HUDEP-2 (cell line): ENCODE results near the gene FBXL22.

Experiments used
- DNase-seq, 76 experiments: peaks; one replicate each; lab custom pipeline; 2025; ENCODE audit not compliant: unreplicated experiment in 76 of 76; lab: John Stamatoyannopoulos, UW

Gene FBXL22, protein sequence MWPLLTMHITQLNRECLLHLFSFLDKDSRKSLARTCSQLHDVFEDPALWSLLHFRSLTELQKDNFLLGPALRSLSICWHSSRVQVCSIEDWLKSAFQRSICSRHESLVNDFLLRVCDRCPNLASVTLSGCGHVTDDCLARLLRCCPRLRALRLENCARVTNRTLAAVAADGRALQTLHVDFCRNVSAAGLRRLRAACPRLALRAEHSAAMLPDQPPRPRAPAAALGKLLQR

DNA sequence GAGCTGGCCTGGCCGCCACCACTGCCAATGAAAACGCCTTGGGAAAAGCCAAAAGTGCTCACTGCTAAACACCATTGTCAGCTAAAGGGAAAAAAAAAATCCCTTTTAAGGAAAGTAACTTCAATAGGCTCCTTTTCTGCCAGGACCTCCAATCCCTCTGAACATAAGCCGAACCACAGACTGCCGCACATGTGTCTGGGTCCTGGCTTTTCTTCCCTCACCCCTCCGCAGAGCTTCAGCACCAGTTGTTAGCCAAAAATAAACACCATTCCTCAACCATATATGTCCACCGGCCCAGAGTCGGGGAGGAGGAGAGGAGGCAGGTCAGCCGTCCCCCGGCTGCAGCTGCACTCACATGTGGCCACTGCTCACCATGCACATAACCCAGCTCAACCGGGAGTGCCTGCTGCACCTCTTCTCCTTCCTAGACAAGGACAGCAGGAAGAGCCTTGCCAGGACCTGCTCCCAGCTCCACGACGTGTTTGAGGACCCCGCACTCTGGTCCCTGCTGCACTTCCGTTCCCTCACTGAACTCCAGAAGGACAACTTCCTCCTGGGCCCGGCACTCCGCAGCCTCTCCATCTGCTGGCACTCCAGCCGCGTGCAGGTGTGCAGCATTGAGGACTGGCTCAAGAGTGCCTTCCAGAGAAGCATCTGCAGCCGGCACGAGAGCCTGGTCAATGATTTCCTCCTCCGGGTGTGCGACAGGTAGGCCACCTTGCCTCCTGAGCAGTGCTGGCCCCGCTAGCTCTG lies at the start of gene FBXL22:
TSS of gene FBXL22 (plus strand) at position 350 of the 753 bp plus-strand sequence. CDS start at position 356, 6 bp downstream.
- no peak for DNase-seq

DNA sequence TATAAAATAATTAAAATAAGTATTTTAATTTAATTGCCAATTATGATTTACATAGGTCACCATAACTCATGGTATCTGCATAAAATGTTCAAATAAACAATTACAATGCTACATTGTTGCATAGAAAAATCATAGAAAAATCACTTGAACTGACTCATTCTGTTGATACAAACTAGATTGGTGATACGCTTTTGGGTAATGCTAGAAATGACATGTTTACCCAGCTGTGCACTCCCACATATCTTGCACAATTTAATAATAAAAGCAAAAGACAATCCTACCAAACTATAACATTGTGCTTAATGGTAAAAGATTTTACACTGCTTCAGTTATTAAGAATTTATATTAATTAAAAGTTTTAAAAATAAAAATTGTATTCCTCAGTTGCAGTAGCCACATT lies 45.8 kb upstream of the FBXL22 start:
- no peak for DNase-seq

DNA sequence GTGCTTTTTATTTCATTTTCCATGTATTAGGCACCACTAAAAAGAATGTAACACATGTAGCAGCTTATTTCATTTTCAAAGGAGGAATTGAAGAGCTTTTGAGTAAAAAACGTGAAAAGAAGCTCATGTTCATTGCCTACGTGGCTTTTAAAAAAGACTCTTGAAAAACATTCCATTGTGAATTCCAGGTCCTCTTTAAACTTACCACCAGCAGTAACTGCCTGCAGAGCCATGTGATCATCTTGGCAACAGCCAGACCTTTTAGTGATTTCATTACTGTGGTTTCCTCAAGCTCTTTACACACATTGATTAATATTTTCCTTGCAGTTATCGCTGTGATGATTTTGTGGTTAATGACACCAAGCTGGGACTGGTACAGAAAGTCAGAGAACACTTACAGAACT lies 43.8 kb upstream of the FBXL22 start:
- DNase-seq = peak in 10 of 76 experiments; percentile 4 to 58 (median 18)

DNA sequence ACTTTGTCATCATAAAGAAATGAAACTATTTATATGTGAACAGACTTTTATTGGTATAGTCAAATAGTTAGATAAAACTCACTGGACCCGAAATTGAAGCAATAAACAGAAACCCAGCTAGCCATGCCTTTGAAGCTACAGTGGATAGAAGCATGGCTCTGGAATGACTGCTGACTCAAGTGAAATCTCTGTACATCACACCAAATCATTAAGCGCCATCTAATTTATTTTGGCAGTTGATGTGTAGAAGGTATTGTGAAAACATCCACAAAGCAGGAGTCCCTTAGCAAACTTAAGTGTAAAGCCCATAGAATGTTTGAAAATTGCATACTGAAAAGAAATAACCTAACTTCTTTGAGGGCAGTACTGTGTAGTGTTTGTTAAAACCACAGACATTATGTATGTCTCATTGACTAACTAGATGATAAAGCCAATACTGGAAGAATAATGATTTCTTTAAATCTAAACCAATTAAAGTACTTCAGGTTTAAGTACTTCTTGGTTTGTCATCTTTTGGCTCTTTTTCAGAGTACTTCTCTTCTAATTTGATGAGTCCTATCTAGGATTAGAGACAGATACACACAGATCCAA lies 42.8 kb upstream of the FBXL22 start:
- DNase-seq = no peak

DNA sequence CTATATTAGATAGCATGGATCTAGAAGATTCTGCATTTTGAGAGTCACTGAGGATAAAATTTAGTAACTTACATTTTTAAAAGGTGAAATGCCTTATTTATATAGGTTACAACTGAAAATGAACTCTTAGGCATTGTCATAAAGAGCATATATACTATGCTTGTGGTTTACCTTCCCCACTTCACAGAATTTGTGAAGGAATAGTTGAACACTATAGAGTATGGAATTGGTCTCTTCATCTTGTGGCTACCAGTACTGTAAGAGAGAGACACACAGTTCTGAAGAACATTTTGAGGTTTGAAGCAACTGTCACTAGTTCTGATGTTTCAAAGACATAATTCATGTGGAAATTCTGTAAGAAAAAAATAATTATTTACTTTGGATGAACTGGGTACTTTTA lies 41.7 kb upstream of the FBXL22 start:
- DNase-seq = no peak

DNA sequence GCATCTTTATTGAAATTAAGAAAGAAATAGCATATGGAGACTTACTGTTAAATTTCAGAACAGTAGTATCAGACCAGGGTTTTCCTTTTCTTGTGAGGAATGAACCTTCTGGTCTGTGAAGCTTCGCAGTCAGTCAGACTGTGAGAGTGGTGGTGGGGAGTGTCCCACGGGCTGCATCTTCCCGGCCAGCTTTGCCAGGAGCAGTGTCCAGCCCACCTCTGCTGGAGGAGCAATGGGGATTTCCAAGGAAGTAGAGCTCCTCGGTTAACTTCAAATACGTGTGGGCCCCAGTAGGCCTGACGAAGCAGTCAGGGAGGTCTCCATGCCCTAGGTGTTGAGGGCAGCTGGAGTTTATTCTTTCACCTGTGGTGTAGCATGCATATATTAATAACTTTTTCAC lies 40.9 kb upstream of the FBXL22 start:
- no peak for DNase-seq

DNA sequence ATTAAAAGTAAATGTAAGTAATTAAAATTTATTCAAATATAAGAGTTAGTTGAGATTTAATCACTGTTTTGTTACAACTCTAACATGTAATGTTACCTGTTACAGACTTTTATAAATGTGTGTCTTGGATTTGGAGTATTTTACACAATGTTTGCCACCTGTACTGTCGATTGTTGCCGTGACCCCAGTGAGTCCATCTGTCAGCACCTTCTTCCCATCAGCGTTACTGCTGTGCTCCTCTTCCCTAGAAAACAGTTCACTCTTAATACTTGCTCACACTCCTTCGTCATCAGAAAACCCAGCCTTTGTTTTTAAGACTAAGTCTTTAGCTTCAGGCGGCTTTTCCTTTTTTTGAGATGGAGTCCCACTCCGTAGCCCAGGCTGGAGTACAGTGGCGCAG lies 40.5 kb upstream of the FBXL22 start:
- DNase-seq = no peak

DNA sequence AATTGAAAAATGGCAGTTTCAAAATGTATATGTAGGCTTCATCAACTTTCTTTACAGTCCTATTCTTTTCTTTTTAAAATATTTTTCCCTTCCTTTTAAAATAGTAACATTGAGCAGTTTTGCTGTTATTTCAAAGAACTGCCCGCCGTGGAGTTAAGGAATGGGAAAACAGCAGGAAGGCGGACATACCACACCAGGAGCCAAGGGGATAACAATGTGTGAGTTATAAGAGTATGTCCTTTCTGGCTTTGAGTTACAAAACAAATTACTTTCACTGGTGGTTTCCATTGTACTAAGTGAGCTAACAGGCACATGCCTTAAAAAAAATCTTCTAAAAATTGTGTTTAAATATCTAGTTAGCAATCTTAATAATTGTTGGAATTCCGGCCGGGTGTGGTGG lies 37.4 kb upstream of the FBXL22 start:
- DNase-seq = no peak

DNA sequence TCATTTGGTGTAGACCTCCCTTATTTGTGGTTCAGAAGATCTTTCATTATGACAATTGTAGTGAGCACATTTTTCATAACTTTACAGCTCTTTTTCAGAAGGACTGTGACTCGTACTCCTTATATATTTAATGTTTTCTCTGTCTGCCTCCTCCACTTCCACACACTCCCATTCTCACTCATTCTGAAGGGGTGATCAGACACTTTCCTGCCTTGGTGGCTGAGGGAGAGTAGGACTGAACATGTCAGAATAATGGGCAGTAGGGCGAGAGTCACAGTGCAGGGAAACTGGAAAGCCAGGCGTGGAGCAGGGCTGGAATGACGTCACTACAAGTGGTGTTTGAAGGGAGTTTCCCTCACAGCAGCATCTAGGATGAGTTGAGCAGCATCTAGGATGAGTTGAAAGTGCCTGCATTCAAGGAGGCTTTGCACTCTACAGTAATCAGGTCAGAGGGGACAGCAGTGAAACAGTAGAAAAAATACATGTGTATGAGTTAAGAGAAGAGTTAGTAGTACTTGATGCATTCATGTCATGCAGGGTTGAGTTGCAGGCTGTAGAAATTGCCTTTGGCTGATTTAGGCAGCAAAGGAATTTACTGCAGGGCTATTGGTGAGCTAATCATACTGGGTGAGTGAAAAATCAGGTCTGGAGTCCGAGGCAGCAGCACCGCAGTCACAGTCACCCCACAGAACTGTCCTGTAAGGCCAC lies 36.3 kb upstream of the FBXL22 start:
- DNase-seq = no peak

DNA sequence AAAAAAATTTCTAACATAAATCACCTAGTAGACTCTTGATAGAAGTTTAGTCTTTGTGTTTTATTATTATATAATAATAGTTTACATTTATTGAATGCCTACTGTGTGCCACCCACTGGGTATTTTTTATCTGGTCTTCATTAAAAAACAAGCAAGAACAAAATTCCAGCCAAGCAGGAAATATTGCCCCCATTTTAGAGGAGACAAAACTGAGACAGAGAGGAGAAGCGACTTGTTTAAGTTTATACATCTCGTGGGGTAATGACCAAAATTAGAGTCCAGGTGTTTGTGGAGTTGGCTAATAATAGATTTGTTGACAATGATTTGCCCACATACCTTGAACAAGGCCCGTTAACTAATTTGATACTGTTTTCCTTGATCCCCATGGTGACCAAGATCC lies 33.1 kb upstream of the FBXL22 start:
- DNase-seq = no peak

DNA sequence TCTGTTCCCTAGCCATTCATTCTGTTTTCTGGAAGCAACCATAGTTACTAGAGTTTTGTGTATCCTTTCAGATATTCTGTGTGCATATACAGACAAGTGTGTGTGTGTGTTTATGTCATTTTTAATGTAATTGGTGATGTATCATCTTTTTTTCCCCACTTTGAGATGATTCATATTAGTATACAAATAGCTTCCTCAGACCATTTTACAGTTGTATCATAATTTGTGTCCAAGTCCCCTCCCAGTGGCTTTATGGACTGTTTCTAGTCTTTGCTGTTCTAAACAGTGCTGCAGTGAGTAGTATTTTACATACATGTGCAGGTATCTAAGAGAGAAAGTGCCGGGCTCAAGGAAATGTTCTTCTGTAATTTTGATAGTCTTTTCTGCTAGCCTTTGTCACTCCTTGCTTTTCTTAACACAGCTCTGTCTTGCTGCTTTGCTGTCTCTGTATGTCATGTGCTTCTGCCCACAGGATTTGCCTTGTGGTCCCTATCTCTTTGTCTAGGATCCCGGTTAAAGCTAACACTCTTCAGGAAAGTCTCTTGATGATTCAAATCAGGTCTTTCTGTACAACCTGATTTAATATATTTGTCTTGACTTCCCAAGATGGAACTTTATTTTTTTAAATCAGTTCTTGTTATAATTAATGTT lies 31.5 kb upstream of the FBXL22 start:
- DNase-seq = no peak

DNA sequence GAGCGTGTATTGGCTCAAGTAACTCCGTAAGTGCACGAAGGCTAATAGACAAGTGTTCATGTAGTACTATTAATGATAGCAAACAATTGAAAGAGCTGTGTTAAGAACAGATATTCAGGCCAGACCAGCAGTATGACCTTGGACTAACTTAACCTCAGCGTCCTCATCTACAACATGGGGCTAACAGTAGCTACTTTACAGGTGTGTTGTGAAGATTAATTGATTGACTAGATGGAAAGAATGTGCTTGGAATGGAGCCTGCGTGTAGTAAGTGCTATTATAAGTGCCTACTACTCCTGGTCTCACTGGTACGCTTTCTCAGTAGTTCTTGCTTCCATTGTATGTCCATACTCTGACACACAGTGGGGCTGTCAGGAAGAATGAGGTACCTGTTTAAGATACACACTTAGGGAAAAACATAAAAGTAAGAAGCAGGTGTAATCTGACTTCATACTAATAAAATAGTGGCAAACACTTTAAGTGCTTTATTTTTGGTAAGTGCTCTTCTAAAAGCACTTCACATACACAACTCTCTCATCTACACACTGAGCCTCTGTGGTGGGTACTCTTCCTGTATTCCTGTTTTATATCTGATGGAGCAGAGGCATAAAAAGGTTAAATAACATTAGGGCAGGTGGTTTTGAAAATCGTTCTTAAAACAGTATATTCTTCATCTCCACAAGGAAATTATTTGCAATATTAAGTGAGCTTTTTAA lies 24.3 kb upstream of the FBXL22 start:
- no peak for DNase-seq

DNA sequence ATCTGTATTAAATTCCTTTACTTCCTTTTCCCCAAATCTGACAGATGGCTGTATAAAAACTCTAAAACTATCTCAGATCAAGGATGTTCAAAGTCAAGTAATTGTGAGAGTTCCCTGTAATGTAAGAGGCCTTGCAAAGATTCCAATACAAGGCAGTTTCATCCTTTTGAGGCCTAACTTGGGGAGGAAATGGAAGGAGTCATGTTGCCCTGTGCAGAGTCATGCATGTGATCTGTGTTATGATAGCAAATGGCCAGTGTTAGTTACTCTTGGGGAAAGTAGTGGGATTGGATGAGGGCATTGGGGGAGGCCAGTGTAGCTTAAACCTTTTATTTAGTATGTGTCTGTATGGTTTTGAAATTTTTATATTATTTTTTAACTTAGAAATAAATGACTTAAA lies 23.7 kb upstream of the FBXL22 start:
- DNase-seq = peak in 1 of 76 experiments; percentile 10

DNA sequence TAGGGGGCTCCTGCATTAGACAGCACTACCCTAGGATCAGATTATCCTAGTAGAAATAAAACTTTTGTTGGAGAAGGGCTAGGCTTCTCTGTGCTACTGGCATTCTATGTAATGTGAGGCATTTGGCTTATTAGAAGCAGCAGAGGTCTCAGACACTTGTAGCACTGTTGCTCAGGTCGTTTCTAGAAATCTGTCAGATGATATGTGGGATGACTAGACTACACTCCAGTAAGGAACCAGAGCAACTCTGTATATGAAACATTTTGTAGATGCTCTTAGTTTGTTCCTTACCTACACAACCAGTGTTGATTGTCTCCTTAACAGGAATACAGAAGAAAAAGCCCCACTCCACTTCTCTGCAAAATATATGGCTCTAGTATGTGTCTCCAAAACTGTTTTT lies 21.9 kb upstream of the FBXL22 start:
- DNase-seq = no peak

DNA sequence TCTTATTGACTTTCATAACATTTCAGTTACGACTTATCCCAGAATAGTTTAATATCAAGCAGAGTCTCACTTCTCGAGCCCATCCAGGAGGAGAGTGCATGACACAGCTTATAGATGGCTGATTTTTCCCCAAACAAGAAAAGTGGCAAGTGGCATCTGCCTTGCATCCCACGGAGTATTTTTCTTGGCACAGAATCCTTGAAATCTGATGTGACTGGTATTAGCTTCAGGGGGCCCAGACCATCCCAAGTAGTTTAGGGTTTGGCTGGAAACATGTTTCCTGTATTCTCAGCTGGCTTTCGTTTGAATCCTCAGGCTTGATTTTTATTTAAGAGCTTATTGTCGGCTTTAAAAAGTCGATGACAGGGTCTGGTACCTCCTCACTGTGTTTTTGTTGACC lies 20.7 kb upstream of the FBXL22 start:
- DNase-seq = no peak

DNA sequence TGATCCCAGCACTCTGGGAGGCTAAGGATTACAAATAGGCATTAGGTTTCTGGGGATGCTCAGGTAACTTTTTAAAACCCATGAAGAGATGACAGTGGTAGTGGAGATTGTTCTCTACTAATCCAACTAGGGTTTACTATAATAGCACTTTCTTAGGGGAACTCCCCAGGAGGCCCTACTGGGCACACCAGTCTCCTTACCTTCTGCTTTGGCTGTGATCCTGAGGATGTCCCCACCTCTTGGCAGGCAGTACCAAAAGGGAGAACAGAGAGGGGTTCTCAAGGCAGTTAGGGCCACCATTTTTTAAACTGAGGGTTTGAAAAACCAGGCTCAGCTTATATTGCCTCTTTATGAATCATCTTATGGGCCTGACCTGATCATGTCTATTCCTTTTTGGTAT lies 15.0 kb upstream of the FBXL22 start:
- DNase-seq = no peak

DNA sequence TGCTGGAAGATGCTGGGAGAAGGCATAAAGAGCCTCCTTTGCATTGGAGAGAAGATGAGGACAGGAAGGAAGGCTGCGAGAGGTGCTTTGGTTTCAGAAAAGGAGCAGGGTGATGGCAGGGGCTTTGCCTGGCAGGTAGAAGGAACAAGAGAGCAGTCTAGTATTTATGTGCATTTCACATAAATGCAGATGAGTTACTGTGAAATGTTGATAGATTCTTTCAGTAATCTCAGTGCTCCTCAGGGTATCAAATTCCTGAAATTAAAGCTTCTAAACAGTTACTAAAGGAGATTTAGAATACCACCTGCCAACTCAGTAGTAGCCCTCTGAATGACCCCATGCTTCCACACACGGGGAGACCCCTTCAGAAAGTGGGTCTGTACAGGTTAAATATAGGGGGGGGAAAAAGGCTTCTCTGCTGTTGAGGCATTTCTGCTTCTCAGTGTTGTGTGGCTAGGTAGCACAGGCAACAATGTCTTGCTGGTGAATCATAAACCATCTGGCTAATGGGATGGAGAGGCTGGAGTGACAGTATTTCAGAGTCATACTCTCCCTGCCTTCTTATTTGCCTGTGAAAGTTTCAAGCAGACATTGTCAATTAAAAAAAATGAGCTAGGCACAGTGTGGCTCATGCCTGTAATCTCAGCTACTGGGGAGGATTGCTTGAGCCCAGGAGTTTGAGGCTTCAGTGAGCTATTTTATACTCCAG lies 14.3 kb upstream of the FBXL22 start:
- no peak for DNase-seq

DNA sequence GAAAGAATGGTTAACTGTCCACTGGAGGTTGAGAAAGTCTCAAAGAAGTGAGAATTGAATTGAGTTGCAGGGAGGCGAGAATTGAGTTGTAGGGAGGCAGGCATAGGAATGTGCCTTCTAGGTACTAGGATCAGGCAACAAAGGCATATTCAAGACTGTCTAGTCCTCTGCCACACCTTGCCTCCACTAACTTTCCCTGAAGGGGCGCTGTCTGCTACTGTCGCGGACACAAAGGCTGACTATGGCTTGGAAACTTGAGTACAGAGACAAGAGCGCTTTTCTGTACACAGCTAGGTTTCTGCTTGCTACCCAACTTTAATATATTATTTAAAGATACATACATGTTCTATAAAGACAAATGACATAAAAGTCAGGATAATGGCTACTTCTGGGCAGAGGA lies 10.4 kb upstream of the FBXL22 start:
- no peak for DNase-seq

DNA sequence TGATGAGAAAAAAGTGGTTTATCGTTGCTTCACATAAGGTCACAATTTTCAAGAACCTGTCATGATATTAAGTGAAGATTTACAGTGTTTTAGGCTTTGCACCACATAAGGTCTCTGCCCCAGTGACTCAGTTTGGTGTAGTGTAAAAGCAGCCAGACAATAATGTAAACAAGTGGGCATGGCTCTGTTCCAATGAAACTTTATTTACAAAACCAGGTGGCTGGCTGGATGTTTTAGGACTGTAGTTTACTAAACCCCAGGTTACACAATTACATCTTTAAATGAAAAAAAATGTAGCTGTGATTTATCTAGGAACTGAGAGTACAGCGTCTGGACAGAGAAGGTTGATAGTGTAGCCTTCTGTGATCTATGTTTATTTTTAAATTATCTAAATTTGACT lies 9.7 kb upstream of the FBXL22 start:
- no peak for DNase-seq

DNA sequence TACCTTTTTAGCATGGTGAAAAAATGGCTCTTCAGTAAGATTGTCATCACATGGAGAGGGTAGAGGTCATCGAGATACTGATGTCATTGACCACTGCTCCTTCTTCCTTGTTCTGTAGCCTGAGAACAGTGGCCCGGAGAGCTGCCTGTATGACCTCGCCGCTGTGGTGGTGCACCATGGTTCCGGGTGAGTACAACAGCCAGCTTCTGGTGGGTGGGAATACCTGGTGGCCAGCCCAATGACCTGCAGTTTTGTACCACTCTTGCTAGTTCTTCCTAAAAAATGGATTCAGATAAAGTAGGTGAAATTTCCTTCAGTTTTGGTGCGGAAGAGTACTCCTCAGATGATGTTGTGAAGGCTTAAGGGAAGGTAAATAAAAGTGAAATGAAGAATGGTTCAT lies 8.4 kb upstream of the FBXL22 start:
- no peak for DNase-seq
